ENCODE results near the gene LSAMP. TPM values are rescaled to one million over a fixed set of nuclear protein-coding genes. Genes with fewer than 3 reads are reported as not detected.

LSAMP gene
- total and polyA plus RNA-seq, 3 donors from 2014 or later = 3.1 to 10.3 (median 9.1) TPM

DNA sequence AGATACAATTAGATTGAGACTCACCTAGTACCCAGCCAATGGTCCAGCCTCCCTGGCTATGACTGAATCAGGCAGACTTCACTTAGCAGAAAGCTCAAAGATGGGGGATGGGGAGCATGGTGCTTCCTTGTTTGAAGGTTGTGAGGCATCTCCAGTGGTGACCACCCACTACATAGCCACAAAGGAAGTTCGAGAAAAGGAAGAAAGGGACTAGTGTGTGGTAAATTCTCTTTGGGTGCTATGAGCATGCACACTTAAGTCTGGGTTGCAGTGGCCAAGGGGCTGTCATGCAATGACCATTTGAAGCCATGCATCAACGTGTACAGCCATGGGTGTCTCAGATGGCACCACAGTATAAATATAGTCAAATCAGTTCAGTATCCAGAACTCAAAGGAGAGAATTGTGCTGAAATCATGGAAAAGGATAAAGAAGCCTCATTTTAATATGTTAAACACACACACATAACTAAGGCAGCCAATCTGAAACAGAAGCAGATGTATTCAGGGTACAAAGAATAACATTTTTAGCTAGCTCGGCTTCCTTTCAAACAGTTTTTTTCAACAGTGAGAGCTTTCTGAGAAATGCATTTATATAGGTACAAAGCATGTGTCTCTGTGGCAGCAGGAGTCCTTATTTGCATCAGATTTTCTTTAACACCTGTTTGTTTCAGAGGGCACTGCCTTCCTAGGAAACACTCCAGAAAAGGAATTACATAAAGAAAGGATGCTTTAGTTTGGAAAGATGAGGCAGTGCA is 546.5 kb downstream of the LSAMP start:
- Histone ChIP-seq H3K9me3 (no peaks in the 10 kb centered on the region), H3K36me3 (ENCODE audit: low read depth, missing control alignments) (no peaks in the 10 kb centered on the region), H3K27me3 (no peaks in the 10 kb centered on the region), H3K4me3 (no peak overlapping the region), H3K4me1 (no peaks in the 10 kb centered on the region), H3K27ac (no peak overlapping the region)
- DNase-seq = no peak
- intact Hi-C loops (cut with DNase I; ENCODE audit: low total_unique reads) = no loop called here
- 82 to 86% methylated on average over 3 of the region's 3 CpGs for WGBS, 2 donors
- TF ChIP-seq, protein P1, sequence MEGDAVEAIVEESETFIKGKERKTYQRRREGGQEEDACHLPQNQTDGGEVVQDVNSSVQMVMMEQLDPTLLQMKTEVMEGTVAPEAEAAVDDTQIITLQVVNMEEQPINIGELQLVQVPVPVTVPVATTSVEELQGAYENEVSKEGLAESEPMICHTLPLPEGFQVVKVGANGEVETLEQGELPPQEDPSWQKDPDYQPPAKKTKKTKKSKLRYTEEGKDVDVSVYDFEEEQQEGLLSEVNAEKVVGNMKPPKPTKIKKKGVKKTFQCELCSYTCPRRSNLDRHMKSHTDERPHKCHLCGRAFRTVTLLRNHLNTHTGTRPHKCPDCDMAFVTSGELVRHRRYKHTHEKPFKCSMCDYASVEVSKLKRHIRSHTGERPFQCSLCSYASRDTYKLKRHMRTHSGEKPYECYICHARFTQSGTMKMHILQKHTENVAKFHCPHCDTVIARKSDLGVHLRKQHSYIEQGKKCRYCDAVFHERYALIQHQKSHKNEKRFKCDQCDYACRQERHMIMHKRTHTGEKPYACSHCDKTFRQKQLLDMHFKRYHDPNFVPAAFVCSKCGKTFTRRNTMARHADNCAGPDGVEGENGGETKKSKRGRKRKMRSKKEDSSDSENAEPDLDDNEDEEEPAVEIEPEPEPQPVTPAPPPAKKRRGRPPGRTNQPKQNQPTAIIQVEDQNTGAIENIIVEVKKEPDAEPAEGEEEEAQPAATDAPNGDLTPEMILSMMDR (IDR thresholded peaks at IDR 0.05) = no peak
- TF ChIP-seq POLR2A (IDR thresholded peaks at IDR 0.05) = no peak

DNA sequence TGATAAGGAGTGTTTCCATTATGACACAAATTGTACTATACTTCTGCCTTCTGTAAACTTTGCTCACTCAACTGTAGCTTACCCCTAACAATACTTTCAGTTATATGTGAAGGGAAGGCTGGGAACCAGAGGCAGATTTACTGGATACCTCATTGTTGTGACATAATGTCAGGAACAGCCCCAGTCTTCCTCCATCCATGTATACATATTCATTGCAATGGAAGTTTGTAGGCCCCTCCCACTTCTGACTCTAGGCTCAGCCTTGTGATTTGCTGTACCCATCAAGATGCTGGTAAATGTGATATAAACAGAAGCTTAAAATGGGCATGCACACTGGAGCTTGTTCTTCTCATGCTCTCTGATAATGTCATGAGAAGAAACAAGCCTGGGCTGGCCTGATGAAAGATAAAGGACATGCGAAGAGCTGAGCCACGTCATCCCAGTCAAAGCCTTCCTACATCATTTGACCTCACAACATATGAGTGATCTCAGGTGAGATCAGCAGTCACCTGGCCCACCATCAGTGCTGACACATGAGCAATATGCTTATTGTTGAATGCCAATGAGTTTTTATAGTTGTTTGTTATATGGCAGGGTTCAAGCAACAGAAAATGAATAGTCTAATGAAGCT is 554.2 kb downstream of the LSAMP start:
- TF ChIP-seq, protein P1 (IDR thresholded peaks at IDR 0.05) = no peak
- no peak for TF ChIP-seq POLR2A (IDR thresholded peaks at IDR 0.05)
- no peak for DNase-seq
- no peaks in the 10 kb centered on the region for H3K36me3 ChIP-seq (ENCODE audit: low read depth, missing control alignments)
- H3K27ac ChIP-seq = no peak overlapping the region
- intact Hi-C loops (cut with DNase I; ENCODE audit: low total_unique reads) = no loop called here
- no peaks in the 10 kb centered on the region for H3K27me3 ChIP-seq
- WGBS, 2 donors = 92% methylated on average over 2 of the region's 2 CpGs
- no peaks in the 10 kb centered on the region for H3K4me1 ChIP-seq
- H3K9me3 ChIP-seq = no peaks in the 10 kb centered on the region
- no peak overlapping the region for H3K4me3 ChIP-seq

DNA sequence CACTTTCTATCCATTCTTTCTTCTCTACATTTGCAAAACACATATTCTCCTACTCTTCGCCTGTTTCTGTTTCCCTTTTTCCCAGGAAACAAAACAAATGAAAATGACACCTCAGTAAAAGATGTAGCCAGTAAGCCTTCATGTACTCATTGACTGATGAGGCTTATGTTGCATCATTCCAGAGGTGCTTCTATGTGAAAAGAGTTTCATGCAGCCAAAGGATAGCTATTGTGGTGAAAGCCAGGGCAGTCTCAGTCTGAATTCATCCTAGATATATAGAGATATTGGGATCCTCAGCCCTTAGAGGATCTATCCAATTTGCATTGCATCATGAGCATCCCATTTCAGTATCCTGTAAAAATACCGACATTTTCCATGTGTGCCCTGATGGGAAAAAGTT is 554.7 kb downstream of the LSAMP start:
- Histone ChIP-seq H3K4me3 (no peak overlapping the region), H3K4me1 (no peaks in the 10 kb centered on the region), H3K27me3 (no peaks in the 10 kb centered on the region), H3K9me3 (no peaks in the 10 kb centered on the region), H3K27ac (no peak overlapping the region), H3K36me3 (ENCODE audit: low read depth, missing control alignments) (no peaks in the 10 kb centered on the region)
- DNase-seq = no peak
- TF ChIP-seq, protein P1 (IDR thresholded peaks at IDR 0.05) = no peak
- TF ChIP-seq POLR2A (IDR thresholded peaks at IDR 0.05) = no peak
- intact Hi-C loops (cut with DNase I; ENCODE audit: low total_unique reads) = no loop called here
- WGBS, 2 donors = 75 to 84% methylated on average over 2 of the region's 2 CpGs

DNA sequence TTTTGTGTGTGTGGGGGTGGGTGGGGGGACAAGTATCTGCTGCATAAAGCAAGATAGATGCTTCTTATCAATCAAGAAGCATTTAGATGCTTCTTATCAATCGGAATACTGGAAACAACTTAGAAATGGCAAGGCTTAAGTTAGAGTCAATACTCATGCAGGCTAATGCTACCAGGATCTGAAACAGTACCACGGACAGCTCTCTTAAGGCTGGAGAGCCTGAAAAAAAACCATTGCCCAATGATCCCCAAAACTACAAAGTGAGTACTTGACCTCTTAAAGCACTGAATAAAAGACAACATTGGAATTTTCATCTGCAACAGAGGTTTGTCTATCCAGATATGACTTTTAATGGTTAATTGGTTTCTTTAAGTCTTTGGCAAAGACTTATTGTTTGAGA is 559.7 kb downstream of the LSAMP start:
- WGBS, 2 donors = 68 to 83% methylated on average over 2 of the region's 2 CpGs
- Histone ChIP-seq H3K27ac (no peak overlapping the region), H3K4me1 (no peaks in the 10 kb centered on the region), H3K4me3 (no peak overlapping the region), H3K9me3 (no peaks in the 10 kb centered on the region), H3K36me3 (ENCODE audit: low read depth, missing control alignments) (no peaks in the 10 kb centered on the region), H3K27me3 (no peaks in the 10 kb centered on the region)
- DNase-seq = no peak
- TF ChIP-seq, protein P1 (IDR thresholded peaks at IDR 0.05) = no peak
- no peak for TF ChIP-seq POLR2A (IDR thresholded peaks at IDR 0.05)
- intact Hi-C loops (cut with DNase I; ENCODE audit: low total_unique reads) = no loop called here

DNA sequence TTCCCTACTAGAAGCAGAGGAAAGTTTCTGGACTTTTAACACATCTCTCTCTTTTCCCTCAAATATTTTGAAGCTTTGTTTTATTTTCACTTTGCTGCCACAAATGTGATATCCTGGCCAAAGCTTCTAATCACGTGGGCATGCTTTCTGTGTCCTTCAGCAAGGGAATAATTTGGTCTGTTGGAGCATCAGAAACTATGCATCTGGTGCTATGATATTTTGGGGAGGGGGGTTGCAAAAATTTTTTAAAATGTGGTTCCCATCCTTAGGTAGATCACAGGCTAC is 567.7 kb downstream of the LSAMP start:
- Histone ChIP-seq H3K27me3 (no peaks in the 10 kb centered on the region), H3K9me3 (no peaks in the 10 kb centered on the region), H3K4me3 (no peak overlapping the region), H3K27ac (no peak overlapping the region), H3K4me1 (no peaks in the 10 kb centered on the region), H3K36me3 (ENCODE audit: low read depth, missing control alignments) (no peaks in the 10 kb centered on the region)
- peak; percentile 31 for DNase-seq
- intact Hi-C loops (cut with DNase I; ENCODE audit: low total_unique reads) = no loop called here
- WGBS, 2 donors = 21% methylated on average over 1 of the region's 1 CpG
- no peak for TF ChIP-seq POLR2A (IDR thresholded peaks at IDR 0.05)
- TF ChIP-seq, protein P1 (IDR thresholded peaks at IDR 0.05) = no peak
